Epidermal melanocyte (primary cell): Measurements from ENCODE around the gene C21orf58.
"Not testable (repeated sequence)": the region's sequence is repeated elsewhere in the genome, so short reads cannot be mapped to it uniquely, and the experiment has no call there.

Experiments used
- DNase-seq: peaks from one replicate; pipeline ENCODE4 v3.0.0; 2011; ENCODE audit warnings: low spot score; ENCODE audit not compliant: insufficient read length

The C21orf58 gene

DNA sequence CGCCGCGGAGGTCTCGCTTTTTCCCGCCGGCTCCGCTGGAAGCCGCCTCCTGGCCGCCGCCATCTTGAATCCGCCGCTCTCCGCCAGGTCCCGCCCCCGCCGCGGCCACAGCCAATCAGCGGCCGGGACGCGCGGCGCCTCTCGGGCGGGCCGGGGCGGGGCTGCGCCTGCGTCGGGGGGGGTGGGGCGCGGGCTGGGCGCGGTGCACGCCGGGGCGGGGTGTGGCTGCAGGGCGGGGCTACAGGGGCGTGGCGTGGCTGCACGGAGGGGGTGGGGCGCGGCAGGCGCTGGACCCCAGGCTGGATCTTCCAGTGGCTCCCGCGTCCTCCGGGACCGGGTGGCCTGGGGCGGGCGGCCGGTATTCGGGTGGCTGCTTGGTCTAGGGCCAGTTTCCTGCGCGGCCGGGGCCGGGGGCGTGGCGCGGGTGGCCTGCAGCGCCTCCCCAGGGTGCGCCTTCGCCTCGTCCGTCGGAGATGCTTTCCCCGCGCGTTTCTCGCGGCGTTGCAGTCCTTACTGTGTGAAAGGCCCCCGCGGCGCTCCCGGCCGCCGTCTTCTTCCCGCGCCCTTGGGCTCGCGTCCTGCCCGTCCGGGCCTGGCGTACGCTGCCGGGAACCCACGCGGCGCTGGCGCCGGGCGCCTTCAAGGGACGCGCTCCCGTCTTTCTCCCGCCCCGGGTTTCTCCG lies 861 bp upstream of the C21orf58 start:
- DNase-seq, result peak; percentile 77

DNA sequence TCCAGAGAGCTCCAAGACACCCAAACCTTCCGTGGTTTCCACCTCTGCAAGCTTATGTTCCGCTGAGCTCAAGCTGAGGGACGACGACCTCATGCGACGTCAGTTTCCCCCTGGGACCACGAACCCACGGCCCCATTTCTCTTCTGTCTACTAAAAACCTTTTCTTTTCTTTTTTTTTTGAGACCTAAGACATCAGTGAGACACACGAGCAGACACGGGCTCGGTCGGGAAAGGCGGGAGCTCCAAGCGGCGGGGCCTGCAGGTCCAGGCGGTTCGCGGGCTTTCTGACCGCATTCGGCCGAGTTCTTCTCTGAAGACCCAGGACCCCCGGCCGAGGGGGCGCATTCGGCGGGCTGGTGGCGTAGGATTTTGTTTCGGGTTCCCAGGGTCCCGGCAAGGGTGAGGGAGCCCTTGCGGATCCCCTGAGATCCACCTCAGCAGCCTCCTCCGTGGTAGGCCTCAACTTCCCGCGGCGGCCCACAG lies 402 bp downstream of the C21orf58 start:
- no peak for DNase-seq

DNA sequence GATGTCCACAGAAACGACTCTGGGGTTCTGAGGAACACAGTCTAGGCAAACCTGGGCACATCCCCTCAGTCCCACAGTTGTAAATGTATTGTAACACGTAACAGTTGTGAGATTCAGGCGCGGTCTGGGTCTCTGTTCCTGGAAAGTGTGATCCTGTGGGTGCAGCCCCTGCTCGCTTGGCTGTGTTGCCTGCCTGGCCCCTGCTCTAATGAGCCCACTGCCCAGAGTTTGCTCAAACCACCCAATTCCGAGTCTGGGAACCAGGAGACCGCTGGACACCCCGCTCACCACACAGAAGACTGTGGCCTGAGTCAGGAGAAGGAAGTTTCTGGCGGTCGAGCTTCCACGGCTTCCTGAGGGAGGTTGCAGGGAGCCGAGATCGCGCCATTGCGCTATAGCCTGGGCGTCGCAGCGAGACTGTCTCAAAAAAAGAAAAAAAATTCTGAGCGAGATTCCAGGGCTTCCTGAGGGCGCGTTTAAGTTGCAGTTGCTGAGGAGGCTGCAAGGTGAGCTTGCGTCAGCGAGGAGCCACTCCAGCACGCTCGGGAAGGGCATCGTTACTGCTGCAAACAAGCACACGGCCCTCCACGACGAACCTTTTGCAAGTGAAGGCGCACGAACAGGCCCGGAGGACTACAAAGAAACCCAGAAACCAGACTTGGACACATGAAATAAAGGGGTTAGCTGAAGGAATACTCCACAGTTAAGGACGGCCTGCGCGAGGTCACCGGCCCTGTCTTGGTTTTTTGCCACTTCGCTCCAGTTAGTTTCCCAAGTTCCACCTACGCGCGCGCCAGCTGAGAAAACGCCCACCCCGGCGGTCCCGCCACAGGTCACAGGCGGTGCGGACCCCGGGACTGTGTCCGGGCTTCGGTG lies 1.1 kb downstream of the C21orf58 start:
- no peak for DNase-seq

DNA sequence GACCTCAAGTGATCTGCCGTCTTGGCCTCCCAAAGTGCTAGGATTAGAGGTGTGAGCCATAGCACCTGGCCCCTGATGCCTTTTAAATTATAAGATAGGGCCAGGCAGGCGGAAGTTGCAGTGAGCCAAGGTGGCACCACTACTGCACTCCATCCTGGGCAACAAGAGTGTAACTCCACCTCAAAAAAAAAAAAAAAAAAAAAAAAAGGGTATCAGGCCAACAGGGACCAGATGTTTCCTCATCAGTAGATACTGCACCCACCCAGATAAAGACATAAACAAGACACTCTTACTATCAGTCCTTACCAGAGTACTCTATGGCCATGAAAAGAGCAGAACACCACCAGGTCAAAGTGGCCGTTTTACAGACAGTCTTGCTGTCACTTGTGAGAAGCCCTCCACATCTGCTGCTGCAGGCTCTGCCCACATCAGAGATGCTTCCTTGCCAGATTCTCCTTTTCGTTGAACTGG lies 3.3 kb downstream of the C21orf58 start:
- no peak for DNase-seq

DNA sequence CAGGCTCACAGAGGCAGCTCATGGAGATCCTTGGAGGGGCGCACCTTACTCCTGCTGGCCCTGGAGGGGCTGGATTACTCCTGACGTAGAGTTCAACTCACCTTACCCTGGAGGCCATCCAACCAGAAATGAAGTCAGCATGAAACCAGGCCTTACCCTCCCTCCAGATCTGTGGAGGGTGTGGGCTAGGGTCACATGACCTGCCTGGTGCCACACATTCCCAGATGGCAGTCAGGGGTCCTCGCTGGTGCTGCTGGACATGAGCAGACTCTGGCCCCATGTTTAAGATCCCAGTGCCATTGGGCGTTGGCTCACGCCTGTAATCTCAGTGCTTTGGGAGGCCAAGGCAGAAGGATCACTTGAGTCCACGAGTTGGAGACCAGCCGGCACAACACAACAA lies 4.5 kb downstream of the C21orf58 start:
- DNase-seq, result no peak

DNA sequence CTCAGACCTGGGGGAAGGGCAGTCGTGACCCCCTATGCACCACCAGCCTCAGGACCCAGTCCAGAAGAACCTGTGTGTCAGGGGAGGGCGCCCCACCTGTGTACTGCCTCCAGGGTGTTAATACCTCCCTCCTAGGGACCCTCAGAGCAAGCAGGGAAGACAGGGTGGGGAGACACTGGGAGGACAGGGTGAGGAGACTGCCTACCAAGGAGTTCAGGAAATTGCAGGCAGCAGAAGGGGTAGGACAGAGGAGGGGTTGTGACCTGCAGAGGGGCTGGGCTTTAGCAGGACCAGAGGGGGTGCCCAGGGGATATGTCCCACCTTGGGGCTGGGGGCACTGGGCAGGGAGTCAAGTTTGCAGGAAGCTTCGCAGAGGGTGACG lies 5.2 kb downstream of the C21orf58 start:
- no peak for DNase-seq

DNA sequence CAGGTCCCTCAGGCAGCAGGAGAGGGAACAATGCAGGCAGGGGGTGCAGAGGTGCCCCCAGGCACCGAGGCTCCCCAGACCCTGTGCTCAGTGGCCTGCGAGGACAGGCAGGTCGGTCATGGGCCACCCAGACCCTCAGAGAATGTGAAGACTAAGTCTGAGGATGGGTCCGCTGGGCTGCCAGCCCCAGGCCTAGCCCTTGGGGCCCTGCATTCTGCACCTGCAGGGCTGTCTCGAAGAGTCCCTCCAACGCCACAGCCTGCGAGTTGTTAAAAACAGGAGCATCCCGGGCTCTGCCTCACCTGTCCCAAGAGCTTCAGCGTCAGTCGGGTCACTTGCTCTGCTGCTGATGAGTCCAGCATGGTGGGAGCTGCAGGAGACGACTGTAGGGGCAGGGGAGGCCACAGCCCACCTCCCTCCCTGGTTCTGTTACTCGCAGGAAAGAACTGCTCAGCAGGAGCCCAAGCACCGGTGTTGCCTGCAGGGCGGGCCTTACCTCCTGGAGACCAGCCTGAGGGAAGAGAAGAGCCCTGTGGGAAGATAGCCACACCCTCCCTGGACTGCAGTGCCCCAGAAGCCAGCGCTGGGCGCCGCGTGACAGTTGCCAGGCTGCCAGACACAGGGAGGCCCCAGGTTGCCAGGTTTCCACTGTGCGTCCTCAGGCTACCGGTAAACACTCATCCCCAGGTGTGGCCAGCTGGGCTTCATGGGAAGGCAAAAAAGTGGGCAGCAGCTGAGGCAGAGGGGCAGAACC lies 5.8 kb downstream of the C21orf58 start:
- no peak for DNase-seq

DNA sequence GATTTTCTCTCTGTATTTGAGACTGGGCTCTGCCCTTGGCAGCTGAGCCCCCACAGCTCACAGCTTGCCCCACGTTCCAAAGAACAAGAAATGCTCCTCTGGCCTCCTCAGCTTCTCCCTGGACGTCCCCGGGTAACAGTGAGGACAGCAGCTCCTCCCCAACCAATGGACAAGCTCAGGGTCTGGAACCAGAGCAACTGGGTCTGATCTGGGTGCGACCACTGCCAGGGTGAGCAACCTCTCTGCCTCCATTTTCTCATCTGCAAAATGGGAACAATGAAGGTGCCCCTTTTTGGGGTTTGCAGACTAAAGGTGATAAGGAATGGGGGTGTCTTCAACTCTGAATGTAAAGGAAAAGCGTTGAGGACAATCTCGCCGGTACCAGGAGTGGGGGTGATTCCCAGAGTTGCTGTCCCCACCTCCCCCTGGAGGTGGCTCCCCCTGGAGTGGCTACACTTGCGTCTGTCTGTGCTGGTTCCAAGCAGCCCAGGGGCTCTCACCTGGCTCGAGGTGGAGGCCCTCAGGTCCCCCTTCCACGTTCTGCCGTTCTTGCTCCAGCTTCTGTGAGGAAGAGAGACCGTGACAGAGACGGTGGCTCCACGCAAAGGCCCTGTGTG lies 6.9 kb downstream of the C21orf58 start:
- DNase-seq, result no peak

DNA sequence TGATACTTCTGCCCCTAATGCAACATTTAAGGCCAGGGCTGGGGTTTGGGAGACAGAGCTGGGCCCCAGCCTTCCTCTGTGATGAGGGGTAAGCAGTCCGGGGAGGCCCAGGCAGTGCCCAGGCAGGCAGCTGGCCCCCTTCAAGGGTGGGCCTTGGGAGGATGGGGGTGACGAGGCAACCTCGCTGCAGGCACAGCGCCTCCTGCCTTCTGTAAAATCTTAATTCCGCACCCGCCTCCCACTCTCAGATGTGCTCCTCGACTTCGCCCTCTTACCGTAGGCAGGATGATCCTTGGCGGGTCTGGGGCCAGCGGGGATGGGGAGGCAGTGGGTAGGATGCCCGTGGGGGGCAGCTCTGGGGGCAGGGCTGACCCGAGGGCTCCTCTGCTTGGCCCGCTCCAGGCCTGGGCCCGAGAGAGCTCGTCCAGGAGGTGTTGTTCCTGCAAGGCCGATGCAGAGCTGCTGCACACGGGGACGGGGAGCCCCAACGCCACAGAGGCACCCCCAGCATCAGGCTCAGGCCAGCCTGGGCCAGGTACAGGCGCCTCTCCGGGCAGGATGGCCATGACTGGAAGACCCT lies 9.1 kb downstream of the C21orf58 start:
- DNase-seq, result no peak

DNA sequence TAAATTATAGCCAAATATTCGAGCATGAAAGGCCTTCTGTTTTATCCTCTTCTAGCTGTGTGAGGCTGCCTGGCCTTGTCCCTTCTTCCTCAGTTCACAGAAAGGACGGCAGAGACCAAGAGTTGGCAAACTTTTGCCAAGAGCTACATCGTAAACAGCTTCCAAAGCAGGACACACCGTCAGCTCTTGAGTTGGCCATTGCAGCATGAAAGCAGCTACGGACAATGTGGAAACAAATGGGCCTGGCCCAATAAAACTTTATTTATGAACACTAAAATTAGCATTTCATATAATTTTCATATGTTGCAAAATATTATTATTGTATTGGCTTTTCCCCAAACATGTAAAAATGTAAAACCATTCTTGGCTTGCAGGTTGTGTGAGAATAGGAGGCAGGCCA lies 10.7 kb downstream of the C21orf58 start:
- DNase-seq, result no peak

DNA sequence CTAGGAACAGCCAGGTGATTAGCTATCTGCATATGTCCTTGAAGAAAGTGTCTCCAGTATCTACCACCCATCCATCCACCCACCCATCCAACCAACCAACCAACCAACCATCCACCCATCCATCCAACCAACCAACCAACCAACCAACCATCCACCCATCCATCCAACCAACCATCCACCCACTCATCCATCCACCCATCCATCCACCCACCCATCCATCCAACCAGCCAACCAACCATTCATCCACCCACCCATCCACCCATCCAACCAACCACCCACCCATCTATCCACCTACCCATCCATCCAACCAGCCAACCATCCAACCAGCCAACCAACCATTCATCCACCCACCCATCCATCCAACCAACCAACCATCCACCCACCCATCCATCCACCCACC lies 12.1 kb downstream of the C21orf58 start:
- DNase-seq, result no peak

DNA sequence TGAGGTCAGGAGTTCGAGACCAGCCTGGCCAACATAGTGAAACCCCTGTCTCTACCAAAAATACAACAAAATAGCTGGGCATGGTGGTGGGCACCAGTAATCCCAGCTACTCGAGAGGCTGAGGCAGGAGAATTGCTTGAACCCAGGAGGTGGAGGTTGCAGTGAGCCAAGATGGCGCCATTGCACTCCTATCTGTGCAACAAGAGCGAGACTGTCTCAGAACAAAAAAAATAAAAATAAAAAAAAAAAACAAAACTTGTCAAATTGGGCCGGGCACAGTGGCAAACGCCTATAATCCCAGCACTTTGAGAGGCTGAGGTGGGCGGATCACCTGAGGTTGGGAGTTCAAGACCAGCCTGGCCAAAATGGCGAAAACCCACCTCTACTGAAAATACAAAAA lies 13.4 kb downstream of the C21orf58 start:
- DNase-seq, result not testable (repeated sequence)

DNA sequence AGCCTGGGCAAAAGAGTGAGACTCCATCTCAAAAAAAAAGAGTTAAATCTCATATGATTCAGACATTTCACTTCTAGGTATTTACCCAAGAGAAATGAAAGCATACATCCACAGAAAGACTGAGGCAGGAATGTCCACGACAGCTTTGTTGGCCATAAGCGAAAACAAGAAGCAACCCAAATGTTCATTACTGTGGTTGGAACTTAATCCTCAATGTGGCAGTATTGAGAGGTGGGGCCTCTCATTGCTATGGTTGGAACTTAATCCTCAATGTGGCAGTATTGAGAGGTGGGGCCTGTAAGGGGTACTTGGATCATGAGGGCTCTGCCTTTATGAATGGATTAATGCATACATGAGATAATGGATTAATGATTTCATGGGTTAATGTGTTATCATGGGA lies 15.2 kb downstream of the C21orf58 start:
- no peak for DNase-seq

DNA sequence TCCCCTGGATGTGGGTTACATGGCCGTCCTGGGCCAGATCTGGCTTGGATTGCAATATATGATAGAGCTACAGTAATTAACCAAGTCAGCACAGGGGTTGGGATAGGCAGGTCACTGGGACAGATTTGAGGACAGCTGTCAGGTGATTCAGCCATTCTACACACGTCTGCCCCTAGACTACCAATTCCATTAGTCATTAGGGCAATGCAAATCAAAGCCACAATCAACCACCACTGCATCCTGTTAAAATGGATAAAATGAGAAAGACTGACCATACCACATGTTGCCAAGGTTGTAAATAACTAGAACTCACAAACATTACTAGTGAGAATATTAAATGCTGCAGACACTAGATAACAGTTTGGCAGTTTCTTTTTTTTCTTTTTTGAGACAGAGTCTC lies 16.0 kb downstream of the C21orf58 start:
- no peak for DNase-seq

DNA sequence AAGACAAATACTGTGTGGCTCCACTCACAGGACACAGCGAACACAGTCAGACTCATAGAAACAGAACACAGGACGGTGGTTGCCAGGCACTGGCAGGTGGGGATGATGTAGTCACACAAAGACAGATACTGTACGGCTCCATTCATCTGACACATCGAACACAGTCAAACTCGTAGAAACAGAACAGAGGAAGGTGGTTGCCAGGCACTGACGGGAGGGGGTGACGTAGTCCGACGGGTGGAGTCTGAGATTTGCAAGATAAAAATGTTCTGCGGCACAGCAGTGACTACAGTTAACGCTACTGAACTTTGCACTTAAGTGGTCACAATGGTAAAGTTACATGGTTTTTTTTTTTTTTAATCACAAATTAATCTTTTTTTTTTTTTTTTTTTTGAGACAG lies 18.7 kb downstream of the C21orf58 start:
- no peak for DNase-seq

DNA sequence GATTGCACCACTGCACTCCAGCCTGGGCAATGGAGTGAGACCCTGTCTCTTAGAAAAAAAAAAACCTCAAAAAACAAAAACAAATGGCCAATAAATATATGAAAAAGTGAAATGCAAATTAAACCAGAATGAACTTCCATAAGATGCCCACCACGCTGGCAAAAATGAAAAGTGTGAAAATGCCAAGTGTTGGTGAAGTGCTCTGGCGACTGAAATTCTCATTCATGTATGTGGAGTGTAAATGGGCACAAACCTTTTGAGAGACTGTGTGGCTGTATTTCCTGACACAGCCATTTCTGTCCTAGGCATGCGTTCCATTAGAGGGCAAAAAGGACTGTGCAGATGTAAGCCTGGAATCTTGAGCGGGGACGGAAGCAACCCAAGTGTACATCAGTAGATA lies 19.2 kb downstream of the C21orf58 start:
- DNase-seq, result no peak

DNA sequence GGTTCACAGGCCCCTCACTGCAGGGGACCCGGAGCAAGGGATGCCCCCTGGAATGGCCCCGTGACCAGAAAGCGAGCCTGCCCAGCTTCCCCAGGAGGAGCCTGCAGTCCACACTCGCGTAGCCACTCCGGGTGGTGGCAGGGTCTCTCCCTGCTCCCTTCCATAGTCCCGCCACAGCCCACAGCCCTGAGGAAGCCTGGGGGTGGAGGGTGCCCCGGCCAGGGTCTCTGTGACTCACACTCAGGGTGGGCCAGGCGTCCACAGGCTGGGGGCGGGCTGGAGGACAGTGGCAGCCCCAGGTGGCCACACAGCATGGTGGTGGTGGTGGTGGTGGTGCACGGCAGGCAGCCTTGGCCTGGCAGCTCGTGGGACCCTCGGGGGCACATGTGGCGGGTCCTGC lies 21.9 kb downstream of the C21orf58 start:
- no peak for DNase-seq

DNA sequence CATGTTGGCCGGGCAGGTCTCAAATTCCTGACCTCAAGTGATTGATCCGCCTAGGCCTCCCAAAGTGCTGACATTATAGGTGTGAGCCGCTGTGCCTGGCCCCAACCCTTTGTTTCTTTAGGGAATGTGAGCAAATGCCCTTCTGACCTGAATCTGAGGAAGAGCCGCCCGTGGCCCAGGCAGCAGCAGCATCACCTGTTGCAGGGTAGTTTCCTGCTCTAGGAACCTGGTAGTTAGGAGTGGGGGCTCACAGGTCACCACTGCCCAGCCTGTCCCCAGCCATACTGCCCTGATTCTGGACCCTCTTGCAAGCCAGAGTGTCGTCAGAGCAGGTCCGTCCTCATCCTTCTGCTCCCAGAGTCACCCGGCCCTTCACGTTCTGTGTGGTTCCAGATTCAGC lies 24.5 kb downstream of the C21orf58 start:
- DNase-seq, result no peak

DNA sequence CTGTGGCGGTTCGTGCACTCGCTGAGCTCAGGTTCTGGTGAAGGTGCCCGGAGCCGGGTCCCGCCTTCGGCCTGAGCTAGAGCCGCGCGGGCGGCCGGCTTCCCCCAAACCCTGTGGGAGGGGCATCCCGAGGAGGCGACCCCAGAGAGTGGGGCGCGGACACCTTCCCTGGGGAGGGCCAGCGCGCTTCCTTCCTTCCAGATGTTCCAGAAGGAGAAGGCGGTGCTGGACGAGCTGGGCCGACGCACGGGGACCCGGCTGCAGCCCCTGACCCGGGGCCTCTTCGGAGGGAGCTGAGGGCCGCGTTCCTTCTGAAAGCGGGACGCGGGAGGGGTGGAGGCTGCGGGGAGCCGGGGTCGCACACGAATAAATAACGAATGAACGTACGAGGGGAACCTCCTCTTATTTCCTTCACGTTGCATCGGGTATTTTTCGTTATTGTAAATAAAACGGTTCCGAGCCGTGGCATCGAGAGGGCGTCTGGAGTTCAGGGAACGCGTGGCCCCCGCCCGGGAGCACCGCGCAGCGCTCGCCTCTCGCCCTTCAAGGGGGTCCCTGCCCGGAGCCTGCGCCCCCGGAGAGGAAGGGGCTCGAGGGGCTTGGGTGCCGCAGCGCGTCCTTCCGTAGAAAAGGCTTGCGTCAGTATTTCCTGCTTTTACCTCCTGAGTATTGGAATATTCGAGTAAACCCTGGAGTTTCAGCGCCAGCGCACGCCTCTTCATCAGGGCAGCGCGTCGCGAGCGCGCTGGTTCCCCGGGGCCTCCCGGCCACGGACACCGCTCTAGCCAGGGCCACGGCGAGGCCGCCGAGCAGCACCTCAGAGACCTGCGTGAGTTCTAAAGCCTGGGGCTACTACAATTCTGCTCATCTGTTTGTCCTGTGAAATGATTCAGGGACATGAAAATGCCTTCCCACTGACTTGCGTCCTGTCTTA lies 26.1 kb downstream of the C21orf58 start:
- no peak for DNase-seq
